CD4-positive, alpha-beta T cell treated with Interleukin-4 for 4 hours (primary cell): Measurements from ENCODE around the gene ATP2A2.
"Not testable (repeated sequence)": the region's sequence is repeated elsewhere in the genome, so short reads cannot be mapped to it uniquely, and the experiment has no call there.

Experiments
- DNase-seq: peaks from one replicate; pipeline ENCODE4 v3.0.0-alpha.2; 2020

ATP2A2 gene

DNA sequence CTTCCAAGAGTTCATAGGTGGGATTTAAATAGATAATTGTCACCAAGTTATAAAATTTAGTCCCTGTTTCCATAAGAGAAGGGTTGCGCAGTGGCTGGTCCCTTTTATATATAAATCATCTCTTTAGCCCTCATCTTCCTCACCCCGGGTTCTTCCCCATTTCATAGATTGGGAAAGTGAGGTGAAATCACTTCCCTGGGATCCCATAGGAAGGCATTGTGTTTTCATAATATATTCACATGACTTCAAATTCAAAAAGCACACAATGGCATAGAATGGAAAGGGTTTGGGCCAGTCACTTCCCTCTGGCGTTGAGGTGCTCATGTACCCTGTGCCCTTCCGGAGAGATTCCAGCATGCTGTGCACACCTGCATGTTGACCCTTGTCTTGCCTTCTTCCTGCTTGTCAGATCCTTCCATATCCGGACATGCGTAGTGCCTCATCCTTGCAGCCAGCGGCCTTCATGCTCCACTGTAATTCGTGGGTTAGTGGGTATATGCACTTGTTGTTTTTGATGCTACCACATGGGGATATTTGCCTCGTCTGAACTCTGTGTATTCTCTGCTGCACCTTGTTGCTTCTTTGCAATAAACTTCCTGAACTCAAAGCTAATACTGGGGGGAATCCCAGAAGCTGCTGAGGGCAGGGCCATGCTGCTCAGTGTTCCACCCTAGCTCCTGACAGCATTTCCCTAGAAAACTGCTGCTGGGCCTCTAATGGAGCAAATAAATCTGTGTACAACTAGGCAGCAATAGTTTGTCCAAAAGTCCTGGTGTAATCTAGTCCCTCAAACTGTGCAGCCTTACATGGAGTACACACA, 62.9 kb downstream of the ATP2A2 start:
- DNase-seq: no peak

DNA sequence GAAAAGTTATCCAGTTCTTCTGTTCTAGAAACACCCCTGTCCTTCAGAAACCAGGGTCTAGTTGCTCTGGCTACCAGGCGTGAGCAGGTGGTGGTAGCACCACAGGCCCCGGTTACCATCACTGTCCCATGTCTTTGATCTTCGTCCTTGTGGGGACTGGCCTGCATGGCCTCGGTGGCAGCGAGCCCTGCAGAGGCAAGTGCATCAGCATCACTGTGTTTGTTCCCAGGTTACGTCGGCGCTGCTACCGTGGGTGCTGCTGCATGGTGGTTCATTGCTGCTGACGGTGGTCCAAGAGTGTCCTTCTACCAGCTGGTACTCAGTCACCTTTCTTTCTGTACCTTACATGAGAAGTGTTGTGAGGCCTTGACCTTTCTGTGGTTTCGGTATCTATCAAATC, 63.6 kb downstream of the ATP2A2 start:
- no peak for DNase-seq

DNA sequence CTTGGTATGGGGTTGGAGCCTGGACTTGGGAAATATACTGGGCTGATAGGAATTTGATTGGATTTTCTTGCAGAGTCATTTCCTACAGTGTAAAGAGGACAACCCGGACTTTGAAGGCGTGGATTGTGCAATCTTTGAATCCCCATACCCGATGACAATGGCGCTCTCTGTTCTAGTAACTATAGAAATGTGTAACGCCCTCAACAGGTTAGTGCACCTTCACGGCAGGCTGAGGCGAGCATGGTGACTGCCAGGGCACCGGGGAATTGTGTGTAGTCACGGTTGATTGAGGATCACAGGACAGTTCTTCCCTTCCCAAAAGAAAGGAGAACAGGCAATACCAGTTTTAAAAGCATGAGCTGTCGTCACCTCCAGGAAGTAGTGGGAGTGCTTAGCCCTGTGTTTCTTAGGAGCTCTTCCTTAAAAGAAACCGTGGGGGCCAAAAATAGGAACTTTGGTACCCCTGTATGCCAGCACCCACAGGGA, 64.2 kb downstream of the ATP2A2 start:
- DNase-seq: no peak

DNA sequence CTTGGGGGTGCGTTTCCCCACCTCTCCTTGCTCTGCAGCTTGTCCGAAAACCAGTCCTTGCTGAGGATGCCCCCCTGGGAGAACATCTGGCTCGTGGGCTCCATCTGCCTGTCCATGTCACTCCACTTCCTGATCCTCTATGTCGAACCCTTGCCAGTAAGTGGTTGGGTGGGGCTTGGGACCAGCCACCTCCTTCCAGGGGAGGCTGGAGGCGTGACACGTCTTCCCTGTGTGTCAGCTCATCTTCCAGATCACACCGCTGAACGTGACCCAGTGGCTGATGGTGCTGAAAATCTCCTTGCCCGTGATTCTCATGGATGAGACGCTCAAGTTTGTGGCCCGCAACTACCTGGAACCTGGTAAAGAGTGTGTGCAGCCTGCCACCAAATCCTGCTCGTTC, 64.9 kb downstream of the ATP2A2 start:
- DNase-seq: no peak

DNA sequence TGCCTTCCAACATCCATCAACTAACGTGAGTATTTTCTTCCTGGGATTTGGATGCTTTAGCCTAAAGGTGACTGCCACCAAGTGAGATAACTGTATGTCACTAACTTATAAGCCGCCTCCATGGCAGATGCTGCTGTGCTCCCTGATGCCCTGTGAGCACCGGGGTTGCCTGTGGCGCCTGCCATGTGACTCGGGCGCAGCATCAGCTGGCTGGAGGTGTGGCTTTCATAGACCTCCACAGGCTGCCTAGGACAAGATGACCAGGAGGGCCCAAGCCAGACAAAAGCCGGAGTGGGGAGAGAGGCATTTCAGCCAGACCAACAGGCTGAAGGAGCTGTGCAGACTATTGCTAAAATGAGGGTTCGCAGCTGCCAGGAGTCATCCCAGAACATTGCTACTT, 66.7 kb downstream of the ATP2A2 start:
- no peak for DNase-seq

DNA sequence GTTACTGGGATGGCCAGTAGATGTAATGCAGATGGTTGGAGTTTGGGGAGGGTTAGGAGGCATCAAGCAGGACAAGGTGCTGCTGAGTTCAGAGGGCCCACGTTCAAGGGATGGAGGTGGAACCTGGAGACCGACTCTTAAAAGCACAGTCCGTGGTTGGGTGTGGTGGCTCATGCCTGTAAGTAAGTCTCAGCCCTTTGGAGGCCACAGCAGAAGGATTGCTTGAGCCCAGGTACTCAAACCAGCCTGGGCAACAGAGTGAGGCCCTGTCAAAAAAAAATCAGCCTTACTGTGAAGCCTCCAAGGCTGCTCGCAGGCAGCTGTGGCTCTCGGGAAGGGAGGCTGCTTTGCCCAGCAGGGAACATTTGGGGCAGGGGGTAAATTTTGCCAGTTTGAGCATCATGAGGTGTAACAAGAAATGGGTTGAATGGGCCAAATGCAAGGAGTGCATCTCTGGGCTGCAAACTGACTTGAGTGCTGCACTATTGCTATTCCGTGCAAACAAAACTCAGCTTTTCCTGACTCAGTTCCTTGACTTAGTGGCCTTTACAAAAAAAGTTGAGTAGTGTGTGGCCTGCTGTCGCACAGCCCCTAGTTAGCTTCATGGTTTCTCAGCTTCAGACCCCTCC, 67.5 kb downstream of the ATP2A2 start:
- no peak for DNase-seq

DNA sequence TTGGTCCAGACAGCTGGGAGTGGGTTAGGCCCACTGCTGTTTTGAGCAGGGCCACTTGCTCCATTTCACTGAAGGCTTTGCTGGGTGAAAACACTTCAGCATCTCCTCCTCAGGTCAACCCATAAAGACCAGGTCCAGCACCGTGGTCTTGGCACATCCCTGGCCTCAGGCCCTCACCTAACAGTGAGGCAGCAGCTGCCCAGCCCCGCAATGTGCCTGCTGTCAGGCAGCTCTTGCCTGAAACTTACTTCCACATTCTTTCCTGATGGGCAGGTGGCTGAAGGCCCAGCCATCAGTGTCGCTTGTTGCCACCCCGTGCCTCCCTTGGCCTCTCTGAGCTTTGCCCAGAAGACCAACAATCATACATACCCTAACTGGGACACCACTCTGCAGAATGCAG, 68.0 kb downstream of the ATP2A2 start:
- DNase-seq: no peak

DNA sequence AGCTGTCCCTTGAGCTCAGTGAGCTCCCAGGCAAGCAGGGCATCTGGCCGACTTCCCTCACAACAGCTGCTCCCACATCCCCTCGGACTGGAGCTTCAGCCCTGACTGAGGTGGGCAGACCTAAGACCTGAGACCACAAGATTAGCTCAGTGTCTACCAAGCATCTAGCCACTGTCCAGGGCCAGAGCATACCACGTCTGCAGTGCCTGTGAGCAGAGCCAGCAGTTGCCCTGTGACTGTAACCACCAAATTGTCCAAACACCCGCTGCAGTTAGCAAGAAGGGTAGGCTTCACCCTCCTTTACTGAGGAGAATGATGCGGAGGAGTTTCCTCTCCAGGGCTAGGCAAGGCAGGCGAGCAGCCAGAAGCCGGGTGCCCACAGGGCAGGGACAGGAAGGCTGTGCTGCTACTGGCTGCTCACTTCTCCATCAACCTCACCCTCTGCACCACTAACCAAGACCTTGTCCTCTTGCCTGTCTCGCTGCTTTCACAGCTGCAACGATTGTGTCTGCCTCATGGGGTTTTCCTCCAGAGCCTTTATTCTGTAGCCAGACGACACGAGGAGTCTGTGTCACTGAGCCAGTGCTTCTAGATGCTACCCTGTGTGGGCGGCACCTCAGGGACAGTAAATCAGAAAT, 68.6 kb downstream of the ATP2A2 start:
- DNase-seq: peak; percentile 40

DNA sequence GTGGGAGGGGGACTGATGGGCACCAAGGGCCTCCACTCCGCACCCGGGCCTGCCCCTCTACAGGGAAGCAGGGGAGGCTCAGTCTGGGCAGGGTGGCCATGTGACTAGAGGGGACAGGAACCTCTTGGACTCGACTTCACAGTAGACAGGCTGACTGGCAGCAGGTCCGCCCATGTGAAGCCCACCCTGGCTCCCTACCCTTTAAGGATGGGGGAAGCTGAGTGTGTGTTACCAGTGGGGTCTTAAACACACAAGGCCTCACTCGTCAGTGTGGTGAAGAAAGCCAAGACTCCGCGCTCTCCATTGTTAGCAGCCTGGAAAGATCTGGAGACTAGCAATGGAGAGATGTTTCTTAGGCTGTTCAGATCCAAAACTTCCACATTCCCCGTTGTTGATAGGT, 70.1 kb downstream of the ATP2A2 start:
- DNase-seq: no peak

DNA sequence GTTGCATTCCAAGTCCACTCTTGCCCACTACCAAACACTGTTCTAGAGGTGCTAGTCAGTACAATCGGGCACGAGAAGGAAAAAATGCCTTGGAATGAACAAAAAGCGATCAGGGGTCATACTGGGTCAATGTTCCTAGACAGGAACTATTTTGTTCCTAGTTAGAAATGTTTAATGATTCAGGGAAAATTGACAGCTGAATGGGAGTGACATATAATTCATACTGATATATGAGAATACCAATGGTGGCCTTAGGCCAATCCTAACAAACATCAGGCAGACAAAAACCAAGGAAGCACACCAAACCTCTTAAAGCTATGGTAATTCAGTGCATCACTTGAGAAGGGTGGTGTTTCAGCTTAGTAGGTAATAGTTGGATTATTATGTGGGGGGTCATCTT, 71.4 kb downstream of the ATP2A2 start:
- no peak for DNase-seq

DNA sequence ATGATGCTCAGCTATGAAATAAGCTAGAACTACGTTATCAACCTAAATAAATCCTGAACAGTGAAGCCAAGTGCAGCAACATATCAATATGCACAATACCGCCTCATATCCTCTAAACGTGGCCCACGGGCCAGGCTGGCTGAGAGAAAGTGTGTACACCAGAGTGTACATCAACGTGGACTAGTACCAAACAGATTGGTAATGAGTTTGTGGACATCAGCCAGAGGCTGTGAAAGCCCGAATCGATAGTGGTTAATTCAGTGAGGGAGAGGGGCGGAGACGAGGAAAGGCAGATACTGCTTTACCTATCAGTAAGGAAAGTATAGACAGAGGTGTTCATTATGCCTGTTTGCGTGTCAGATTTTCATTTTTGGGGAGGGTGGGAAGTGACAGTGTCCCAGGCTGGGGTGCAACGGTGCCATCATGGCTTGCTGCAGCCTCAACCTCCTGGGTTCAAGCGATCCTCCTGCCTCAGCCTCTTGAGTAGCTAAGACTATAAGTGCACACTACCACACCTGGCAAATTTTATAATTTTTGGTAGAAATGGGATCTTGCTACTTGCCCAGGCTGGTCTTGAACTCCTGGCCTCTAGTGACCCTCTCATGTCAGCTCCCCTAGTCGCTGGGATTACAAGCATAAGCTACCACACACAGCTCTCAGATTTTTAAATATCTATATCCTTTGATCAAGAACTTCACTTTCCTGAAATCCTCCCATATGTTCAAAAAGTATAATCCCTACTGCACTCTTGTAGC, 72.3 kb downstream of the ATP2A2 start:
- no peak for DNase-seq

DNA sequence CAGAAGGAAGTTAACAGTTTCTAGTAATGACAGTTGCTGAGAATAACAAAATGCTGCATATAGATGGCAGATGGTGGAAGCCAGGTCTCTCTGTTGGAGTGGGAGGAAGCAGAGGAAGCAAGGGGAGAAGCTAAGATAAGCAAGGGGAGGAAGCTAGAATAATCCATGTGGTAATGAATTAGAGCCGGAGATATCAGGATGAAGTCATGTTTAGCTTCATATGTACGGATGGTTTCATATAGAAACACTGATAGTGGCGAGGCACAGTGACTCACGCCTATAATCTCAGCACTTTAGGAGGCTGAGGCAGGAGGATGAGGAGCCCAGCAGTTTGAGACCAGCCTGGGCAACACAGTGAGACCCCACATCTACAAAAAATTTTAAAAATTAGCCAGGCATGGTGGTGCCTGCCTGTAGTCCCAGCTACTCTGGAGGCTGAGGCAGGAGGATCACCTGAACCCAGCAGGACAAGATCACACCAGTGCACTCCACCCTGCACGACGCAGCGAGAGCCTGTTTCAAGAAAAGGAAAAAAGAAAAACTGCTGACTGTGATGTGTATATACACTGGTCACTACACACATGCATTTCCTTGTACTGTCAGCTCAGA, 73.2 kb downstream of the ATP2A2 start:
- DNase-seq: no peak

DNA sequence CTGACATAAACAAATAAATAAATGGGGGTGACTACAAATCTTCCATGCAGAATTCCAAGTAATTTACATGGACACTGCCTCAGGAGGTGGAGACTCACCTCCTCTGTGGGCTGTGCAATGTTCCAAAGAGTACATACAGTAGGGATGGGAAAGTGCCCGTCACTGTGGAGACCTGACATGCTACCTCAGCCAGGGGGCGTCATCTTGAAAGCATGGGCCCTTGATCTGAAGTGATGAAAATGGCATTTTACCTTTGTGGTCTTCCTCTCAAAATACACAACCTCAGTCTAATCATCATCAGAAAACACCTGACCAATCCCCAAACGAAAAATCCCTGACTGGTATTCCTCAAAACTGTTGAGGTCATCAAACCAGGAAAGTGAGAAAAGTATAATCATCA, 74.0 kb downstream of the ATP2A2 start:
- DNase-seq: peak; percentile 31

DNA sequence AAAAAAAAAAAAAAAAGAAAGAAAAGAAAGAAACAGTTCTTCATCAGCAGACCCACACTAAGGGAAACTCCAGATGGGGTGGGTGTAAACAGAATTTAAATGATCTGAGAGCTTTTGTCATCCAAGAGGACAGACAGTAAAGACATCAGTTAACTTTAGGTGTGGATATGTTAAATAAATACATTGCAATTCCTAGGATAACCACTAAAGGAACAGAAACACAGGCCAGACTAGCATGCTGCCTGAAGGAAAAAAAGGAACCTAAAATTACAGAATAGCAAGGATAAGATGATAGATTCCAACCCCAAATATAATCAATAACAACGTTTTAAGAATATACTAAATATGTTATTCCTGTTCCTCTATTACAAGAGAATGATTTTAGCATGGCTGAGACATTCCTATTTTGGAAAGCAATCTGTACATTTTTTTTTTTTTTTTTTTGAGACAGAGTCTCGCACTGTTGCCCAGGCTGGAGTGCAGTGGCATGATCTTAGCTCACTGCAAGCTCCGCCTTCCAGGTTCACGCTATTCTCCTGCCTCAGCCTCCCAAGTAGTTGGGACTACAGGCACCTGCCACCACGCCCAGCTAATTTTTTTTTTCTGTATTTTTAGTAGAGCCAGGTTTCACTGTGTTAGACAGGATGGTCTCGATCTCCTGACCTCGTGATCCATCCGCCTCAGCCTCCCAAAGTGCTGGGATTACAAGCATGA, 77.5 kb downstream of the ATP2A2 start:
- DNase-seq: not testable (repeated sequence)

DNA sequence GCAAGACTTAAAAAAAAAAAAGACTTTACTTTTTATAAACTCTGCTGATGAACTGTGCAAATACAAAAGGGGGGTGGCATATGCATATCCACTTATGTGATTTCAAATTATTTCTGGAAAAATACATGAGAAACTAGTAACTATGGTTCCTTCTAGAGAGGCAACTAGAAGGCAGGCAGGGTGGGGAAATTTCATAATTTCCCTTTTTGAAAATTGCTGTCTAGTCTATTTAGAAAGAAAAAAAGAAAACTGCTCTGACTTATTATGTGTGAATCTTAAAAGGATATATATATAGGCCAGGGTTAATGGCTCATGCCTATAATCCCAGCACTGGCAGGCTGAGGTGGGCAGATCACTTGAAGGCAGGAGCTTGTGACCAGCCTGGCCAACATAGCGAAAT, 80.2 kb downstream of the ATP2A2 start:
- DNase-seq: no peak

DNA sequence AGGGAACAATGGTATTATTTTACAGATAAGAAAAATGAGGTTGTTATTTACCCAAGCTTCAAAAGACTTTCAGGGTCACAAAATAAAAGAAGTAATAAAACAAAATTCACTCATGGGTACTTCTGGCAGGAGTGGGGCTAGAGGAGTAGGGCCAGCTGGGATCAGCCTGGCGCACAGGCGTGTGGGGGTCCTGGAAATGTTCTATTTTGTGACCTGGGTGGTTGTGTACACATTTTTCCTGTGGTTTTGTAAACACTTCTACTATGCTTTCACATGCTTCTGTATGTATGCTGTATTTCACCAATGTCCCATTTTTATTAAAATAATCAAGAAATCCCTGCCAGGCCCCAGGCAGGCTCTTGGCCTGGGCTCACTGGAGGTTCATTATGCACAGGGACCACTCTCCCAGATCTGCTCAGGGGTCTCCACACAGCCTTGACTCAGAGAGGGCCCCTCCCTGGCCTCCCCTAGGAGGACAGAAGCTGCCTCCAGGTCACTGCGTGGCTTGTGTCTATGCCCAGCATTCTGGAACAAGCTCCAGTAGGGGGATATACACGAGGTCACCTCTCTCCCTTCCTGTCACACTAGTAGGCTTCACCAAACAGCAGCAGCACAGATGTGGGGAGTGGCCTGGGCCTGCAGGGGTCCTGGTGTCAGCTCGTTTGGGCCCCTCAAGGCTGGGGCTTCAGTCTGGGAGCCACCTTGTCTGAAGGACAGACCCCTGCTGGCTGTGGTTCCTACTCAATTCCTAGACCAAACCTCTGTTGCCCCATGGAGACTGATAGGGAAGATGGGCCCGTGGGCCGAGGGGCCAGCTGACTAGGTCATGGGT, 84.7 kb downstream of the ATP2A2 start:
- DNase-seq: no peak

DNA sequence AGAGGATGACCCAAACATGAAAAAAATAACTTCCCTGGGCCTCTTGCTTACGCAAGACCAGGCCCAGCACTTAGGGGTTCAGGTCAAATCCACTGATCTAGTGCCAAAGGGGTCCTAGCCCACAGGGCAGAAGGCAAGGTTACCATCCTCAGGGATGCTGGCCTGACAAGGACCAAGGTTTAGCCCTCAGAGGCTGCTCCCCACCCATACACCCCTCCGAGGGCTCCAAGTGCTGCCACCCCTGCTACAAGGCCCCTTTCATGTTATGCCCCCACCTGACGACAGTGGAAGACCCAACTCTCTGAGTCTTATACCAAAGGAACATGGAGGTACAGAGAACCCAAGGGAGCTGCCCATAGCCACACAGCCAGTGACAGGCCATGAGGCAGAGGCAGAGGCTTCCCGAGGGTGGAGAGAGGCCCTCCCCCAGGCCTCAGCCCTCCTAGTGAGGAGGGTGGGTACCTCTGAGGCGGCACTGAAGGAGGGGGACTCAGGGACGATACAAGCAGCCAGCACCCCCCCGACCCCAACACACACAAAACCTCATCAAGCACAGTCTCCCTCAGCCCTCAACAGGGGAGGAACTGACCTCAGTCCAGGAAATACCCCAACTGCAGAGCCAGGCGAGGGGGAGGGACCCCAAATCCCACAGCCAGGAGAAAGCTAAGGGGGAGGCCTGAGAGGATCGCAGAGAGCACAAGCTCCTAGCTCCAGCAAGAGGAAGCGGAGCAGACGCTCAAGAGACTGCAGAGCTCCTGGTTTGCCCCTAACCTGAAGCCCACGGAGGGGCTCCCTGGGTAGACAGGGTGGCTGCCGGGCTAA, 85.5 kb downstream of the ATP2A2 start:
- DNase-seq: no peak

DNA sequence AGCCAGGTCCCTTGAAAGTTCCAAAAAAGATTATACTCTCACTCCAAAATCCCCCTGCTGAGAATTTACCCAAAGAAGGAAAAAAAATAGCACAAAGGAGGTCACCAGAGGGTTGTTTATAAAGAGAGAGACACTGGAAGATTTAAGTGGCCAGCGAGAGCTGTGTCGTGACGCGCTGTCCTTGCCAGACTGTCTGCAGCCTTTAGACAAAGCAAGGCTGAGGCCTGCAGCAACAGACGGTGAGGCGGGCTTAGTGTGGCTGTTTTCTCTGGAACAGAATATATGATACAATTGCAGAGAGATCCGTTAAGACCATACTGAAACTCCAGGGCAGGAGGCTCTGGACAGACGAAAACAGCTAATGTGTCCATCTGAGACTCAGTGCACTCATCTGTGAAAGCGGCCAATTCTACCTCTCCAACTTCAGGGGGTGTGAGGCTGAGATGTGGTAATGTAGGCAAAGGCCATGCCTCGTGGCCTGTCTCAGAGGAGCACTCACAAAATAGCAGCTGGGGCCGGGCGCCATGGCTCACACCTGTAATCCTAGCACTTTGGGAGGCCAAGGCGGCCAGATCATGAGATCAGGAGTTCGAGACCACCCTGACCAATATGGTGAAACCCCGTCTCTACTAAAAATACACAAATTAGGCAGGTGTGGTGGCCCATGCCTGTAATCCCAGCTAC, 86.3 kb downstream of the ATP2A2 start:
- no peak for DNase-seq

DNA sequence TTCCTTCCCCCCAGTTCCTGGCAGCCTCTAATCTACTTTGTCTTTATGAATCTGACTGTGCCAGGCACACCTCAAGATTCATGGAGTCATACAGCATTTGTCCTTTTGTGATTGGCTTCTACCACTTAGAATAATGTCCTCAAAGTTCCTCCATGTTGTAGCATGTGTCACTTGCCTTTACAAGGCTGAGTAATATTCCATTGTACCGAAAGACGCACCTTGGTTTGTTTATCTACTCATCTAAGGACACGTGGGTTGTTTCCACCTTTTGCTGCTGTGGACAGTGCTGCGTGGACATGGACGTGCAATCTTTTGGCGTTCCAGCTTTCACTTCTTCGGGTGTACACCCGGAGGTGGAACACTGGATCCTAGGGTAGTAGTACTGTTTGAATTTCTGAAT, 88.9 kb downstream of the ATP2A2 start:
- DNase-seq: no peak

DNA sequence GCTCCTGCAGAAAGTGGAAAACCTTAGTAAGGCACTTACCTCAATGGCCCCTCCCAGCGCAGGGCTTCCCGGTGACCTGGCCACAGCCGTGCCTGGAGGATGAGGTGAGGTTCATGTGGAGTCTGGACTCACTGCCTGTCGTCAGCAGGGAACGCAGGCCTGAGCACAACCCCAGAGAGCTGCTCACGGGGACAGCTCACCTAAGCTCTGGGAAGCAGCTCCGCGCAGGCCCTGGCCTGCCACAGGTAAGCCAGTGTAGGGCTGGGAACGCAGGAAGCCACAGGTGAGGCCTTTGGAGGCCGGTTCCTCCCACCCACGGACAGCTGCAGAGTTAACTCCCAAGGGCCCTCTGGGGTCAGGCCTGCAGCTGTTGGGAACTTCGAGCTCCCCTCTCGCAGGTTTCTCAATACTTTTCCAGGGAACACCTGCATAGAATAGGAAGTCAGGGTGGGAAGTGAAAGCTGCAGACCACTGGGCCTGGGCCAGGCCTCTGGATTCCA, 89.7 kb downstream of the ATP2A2 start:
- DNase-seq: no peak
